GM04503 (cell line): ENCODE data around the gene MAP1B.
"Not testable (repeated sequence)": the region's sequence is repeated elsewhere in the genome, so short reads cannot be mapped to it uniquely, and the experiment has no call there.

ENCODE experiments used
- DNase-seq: peaks from one replicate; pipeline ENCODE4 v3.0.0-alpha.2; 2012; ENCODE audit warnings: low read depth

The MAP1B gene

DNA sequence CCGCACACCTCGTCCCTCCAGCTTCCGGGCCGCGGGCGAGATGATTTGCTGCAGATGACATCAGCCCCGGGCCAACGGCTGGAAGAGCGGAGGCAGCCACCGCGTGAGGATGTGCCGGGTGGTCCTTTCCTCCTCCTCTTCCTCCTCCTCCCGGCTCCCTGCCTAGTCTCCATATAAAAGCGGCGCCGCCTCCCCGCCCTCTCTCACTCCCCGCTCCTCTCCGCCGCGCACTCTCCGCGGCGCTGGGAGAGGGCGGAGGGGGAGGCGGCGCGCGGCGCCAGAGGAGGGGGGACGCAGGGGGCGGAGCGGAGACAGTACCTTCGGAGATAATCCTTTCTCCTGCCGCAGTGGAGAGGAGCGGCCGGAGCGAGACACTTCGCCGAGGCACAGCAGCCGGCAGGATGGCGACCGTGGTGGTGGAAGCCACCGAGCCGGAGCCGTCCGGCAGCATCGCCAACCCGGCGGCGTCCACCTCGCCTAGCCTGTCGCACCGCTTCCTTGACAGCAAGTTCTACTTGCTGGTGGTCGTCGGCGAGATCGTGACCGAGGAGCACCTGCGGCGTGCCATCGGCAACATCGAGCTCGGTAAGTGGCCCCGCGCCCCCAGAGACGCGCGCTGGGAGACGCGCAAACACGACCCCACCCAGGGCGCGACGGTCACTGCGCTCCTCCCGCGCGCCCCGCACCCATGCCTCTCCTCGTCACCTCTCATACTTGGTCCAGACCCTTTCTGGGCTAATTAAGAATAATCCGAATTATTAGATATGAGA is at the start of gene MAP1B:
Gene MAP1B, plus strand, starts transcription at position 345 of the 770 bp plus-strand sequence. Its CDS starts 57 bp downstream, at position 402.
- no peak for DNase-seq

- no peak for DNase-seq
Measured at GRCh38 chr5:72057816-72058215, 49.5 kb upstream of the MAP1B start.

- DNase-seq: no peak
Measured at GRCh38 chr5:72063219-72063819, 44.0 kb upstream of the MAP1B start.

DNA sequence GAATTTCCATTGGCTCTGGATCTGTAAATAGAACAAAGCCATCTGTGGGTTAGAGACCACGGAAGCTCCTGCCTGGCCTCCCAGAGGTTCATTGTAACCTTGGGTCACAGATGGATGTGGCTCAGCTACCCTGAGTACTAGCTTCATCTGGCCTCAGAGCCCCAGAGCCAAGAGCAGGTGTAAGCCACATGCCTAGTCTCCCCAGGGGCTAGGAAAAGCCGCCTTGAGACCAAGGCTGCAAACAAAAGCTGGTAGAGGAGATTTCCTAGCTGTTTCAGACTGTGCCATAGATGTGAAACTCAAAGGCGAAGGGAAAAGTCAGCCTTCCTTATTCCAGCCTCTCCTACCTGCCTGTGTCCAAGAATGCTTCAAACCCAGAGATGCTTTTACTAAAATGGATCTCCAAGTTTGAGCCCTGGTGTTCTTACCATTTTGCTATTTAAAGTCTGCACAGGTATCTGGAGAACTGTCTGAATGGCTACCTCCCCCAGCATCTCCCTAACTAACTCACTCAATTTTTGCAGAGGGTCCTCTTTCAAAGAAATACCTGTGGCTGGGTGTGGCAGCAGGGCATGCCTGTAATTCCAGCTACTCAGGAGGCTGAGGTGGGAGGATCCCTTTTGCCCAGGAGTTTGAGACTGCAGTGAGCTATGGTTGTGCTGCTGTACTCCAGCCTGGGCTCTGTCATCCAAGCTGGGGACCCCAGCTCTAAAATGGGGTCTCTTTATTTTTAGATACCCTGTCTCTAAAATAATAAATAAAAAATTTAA is 42.3 kb upstream of the MAP1B start:
- no peak for DNase-seq

GRCh38 chr5:72065751-72066255 is 41.5 kb upstream of the MAP1B start:
- no peak for DNase-seq

DNA sequence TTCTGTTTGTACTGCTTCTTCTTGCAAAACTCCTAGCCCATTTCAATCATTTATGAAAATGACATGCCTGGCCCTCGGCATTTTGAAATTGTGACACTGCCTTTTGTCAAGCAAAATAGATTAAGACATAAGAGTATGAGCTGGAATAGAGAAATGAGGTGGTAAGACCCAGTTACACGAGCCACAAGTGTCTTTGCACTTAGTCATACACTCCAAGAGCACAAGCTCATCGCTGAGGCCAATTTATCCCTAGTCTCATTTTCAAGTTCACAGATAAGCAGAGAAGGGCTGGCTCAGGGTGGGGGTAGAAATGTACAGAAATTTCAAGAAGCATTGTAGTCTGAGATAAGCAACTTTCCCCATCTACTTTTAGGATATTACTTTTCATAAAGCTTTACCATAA is 40.6 kb upstream of the MAP1B start:
- peak; percentile 71 for DNase-seq

DNA sequence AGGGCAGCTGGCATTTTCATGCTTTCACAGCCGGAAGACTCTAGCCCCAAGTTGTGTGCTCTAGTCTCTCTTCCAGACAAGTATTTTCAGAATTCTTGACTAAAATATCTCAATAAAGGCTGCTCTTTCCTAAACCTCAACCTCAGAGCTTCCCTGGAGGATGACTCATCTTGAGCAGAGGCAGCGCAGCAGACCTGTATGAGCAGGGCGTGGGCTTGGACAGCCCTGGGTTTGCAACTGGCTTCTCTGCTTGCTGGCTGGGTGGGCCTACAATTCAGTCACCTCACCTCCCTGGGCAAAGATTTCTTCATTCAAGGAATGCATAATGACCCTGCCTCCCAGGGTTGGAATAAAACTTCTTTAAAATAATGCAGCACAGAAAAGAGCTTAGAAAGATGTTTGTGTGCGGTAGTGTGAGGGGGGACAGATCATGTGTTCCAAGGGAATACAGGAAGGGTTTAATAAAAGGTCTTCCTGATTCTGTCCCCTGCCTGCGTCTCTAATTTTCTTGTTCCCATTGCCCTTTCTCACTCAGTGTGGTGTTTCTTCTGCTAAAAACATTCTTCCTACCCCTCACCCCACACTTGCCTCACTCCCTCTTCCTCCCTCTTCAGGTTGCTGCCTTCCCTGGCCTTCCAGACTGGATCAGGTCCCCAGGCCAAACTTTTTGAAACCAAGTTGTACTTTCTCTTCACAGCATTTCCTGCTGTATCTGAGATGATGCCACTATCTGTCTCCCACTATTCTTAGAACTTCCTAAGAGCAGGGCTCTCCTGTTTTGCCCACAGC is 39.4 kb upstream of the MAP1B start:
- DNase-seq: peak; percentile 59

GRCh38 chr5:72070529-72070928 is 36.7 kb upstream of the MAP1B start:
- no peak for DNase-seq

DNA sequence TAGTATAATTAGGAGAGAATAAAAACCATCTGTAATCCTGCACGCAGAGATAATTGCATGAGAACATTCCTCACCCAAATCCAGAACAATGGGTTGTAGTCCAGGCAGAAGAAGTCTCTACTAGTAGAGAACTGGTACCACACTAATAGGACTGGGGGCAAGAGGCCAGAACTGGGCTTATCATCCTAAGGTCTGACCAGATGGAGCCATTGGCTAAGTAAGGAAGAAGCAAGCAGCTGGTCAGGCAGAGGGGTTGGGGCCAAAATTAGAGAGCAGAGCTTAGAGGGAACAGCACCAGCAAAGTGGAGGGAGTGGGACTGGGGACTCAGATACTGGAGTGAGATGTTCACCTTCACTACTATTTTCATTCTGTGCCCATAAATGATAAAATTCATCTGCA is 35.4 kb upstream of the MAP1B start:
- DNase-seq: no peak

DNA sequence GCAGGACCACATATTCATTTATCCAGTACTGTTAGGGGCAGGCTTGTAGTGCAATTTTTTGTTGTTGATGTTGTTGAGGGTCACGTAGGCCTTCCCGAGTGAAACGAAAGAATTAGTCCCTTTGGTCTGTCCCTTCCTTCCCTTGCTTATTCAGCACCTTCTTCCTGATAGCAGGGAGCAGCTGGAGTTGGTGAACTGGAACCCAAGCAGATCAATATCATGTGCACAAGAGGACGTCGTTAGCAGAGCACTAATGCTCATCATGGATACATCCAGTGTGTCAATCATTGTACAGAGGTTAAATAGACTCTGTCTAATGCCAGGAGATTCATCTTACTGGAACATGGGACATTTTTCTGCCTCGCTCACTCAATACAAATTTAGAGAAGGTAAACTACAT is 33.0 kb upstream of the MAP1B start:
- no peak for DNase-seq

DNA sequence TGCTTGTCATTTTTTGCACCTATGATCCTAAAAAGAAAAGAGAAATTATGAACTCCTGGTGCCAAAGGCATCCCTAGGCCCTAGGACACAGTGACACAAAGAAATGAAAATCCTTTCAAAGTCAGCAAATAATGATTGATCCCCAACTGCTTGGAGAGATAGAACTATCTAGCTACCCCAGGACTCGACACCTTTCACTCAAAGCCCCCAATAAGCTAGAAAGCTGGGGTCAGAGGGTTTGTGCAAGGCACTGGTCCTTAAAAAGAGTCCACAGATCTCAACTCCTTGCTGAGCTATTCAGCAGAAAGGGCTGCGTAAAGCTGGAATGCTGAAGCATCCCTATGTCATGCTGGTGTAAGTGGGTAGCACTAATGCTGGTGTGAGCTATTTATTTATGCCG is 31.8 kb upstream of the MAP1B start:
- DNase-seq: no peak

GRCh38 chr5:72076621-72077300 is 30.5 kb upstream of the MAP1B start:
- DNase-seq: no peak

DNA sequence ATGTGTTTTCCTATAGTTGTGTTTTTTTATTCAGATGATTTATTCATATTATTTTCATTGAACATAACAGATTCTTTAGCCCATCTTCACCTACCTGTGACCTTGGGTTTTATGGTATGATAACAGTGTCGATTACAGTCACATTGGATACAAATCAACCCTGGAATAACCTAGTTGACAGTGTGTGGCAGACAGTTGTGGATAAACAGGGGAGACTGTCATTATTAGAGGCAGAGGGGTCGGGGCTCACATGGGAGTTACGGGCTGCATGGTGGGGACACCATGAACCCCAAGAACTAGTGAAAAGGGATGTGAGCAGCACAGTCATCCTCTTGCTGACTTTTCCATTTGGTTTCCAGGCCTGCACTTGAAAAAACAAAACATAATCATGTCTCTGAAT is 29.9 kb upstream of the MAP1B start:
- DNase-seq: no peak

DNA sequence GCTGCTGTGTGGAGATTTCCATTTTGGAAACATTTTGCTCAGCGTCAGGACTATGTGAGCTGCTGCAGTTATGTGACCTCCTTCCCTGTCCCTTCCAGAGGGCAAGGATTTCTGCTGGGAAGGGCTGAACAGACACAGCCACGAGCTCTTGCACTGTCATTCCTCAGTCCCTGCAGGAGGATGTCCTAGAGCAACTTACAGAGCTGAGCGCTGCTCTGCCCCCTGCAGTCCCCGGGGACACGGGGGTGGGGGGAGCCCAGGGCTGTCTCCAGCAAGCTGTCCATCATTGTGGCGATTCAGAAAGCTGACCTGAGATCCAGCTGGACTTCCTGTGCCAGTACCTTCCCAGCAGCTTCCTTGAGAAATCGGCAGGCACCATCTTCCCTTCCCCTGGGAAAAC is 28.0 kb upstream of the MAP1B start:
- no peak for DNase-seq

- no peak for DNase-seq
Measured at GRCh38 chr5:72082048-72082447, 25.2 kb upstream of the MAP1B start.

GRCh38 chr5:72084876-72085275 is 22.4 kb upstream of the MAP1B start:
- DNase-seq: no peak

- DNase-seq: no peak
Measured at GRCh38 chr5:72085319-72085718, 22.0 kb upstream of the MAP1B start.

DNA sequence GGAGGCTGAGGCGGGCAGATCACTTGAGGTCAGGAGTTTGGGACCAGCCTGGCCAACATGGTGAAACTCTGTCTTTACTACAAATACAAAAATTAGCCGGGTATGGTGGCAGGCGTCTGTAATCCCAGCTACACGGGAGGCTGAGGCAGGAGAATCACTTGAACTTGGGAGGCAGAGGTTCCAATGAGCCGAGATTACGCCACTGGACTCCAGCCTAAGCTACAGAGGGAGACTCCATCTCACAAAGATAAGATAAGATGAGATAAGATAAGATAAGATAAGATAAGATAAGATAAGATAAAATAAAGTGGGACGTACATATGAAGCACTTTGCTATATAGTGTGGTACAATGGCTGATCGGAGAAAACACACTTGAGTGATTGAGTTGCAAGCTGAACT is 17.6 kb upstream of the MAP1B start:
- not testable (repeated sequence) for DNase-seq

DNA sequence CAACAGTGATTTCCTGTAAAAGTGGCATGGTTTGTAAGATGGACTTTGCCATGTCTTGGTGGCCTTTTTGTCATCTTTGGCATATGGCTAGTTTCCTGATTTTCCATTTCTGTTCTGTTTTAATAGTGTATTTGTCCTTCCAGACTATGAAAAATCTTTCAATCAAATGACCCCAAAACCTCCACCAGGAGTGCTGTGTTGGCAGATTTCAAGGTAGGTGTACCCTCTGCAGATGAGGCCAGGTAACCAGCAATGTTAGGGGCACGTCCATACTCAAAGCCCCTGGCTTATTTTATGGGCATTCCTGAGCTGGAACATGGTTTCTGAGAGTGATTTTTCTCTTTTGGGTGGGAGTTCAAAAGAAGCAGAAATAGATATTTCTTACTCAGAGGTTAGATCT is 15.2 kb upstream of the MAP1B start:
- no peak for DNase-seq

- DNase-seq: peak; percentile 11
Measured at GRCh38 chr5:72093217-72093616, 14.1 kb upstream of the MAP1B start.

GRCh38 chr5:72093824-72094223 is 13.5 kb upstream of the MAP1B start:
- DNase-seq: no peak
